Measurements from ENCODE around the gene PRPF40A.
"Not testable (repeated sequence)": the region's sequence is repeated elsewhere in the genome, so short reads cannot be mapped to it uniquely, and the experiment has no call there.

The PRPF40A gene

DNA sequence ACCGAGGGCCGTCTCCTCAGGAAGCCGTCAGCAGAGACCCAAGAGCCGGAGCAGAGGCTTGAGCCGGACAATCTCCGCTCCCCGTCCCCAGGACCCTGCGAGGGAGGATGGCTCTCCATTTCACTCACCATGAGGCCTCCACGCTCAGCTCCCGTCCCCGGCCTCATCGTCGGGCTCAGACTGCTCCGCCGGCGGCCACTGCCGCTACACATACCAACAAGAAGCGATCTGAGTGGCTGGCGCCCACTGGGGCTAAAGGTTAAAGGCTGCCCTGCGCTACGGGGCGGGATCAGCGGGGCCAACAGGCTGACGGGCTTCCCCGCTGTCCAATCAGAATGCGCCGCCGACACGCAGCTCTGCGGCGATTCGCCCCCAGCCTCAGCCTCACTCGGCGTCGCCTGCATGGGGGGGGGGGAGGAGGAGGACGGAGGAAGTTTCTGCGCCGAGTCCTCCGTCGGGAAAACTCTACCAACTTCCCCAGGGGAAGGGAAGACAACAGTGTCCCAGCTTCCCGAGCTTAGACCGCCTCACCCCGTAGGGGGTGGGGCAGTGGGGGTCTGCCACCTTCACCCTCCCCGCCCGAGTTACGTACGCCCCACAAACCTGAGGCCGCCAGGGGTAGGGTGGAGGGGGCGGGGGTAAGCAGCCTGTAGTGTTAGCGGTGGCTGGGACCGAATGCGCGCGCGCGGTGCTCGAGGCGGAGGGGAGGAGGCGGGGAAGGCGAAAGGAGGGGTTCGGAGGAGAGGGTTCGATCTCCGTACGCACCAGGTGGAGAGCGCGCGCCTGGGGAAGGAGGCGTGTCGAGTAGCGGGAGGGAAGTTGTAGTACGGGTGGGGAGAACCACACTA lies at the start of gene PRPF40A:
Gene PRPF40A (minus strand): TSS at position 234 of the 848 bp plus-strand sequence. CDS start 22 bp downstream, at position 212.
- Histone ChIP-seq H3K9ac (ENCODE audit: insufficient read length) (peak within 1 kb of the TSS; percentile 95), H3K27ac (peak within 1 kb of the TSS; percentile 94), H3K36me3 (ENCODE audit: insufficient read depth, low read length) (peaks cover 50% of the 10 kb centered on the region), H3K9me3 (ENCODE audit: low read depth, low read length) (no peaks in the 10 kb centered on the region), H3K4me3 (peak within 1 kb of the TSS; percentile 98)
- DNase-seq (ENCODE audit: low read depth, low spot score) = peak; percentile 83
- peak; percentile 95 for TF ChIP-seq POLR2AphosphoS5 (IDR thresholded peaks at IDR 0.05; ENCODE audit: borderline replicate concordance, low read depth, low read length)
- TF ChIP-seq EZH2 (IDR thresholded peaks at IDR 0.05) = no peak
- peak; percentile 48 for TF ChIP-seq FOXP2 (optimal IDR thresholded peaks at IDR 0.05; ENCODE audit: control extremely low read depth, extremely low read length, insufficient read depth)

DNA sequence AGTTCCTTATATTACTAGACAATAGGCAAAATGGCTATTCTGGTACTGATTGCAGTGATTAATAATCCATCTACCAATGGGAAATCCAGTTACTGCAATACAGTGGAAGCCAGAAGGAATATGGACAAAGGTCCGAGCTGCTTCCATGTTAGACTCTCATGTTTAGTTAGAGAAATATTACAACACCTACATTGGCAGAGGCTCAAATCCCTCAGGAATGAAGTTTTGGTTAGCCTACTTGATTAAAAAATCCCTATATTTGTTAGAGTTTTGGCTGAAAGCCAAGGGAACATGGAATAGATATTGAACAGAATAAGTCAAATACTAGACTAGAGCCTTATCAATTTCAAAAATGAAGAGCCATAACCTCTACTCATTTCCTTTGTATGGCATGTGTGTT lies 49.7 kb upstream of the PRPF40A start:
- H3K36me3 ChIP-seq (ENCODE audit: insufficient read depth, low read length) = peaks cover 12% of the 10 kb centered on the region
- no peaks in the 10 kb centered on the region for H3K9me3 ChIP-seq (ENCODE audit: low read depth, low read length)
- no peak overlapping the region for H3K27ac ChIP-seq
- H3K9ac ChIP-seq (ENCODE audit: insufficient read length) = no peak overlapping the region
- no peak for TF ChIP-seq EZH2 (IDR thresholded peaks at IDR 0.05)
- no peak for TF ChIP-seq POLR2AphosphoS5 (IDR thresholded peaks at IDR 0.05; ENCODE audit: borderline replicate concordance, low read depth, low read length)
- no peak for TF ChIP-seq FOXP2 (optimal IDR thresholded peaks at IDR 0.05; ENCODE audit: control extremely low read depth, extremely low read length, insufficient read depth)
- H3K4me3 ChIP-seq = no peak overlapping the region
- no peak for DNase-seq (ENCODE audit: low read depth, low spot score)

DNA sequence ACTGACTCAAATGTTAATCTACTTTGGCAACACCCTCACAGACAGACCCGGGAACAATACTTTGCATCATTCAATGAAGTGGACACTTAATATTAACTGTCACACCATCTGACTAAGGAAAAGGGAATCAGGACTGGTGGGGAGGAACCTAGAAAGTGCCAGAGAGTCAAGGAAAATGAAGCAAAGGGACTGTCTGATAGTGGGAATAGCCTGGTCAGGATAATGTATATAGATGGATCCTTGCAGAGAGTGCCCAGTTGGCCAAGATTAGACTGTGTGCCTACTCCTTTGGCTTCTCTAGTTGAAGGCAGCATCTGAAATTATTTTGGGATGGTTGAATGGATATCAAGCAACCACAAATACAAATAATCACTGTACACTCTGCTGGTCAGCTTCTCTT lies 46.4 kb upstream of the PRPF40A start:
- H3K9ac ChIP-seq (ENCODE audit: insufficient read length) = no peak overlapping the region
- H3K36me3 ChIP-seq (ENCODE audit: insufficient read depth, low read length) = peaks cover 33% of the 10 kb centered on the region
- no peak for DNase-seq (ENCODE audit: low read depth, low spot score)
- TF ChIP-seq POLR2AphosphoS5 (IDR thresholded peaks at IDR 0.05; ENCODE audit: borderline replicate concordance, low read depth, low read length) (no peak), EZH2 (IDR thresholded peaks at IDR 0.05) (no peak), FOXP2 (optimal IDR thresholded peaks at IDR 0.05; ENCODE audit: control extremely low read depth, extremely low read length, insufficient read depth) (no peak)
- H3K4me3 ChIP-seq = no peak overlapping the region
- H3K27ac ChIP-seq = no peak overlapping the region
- H3K9me3 ChIP-seq (ENCODE audit: low read depth, low read length) = no peaks in the 10 kb centered on the region

DNA sequence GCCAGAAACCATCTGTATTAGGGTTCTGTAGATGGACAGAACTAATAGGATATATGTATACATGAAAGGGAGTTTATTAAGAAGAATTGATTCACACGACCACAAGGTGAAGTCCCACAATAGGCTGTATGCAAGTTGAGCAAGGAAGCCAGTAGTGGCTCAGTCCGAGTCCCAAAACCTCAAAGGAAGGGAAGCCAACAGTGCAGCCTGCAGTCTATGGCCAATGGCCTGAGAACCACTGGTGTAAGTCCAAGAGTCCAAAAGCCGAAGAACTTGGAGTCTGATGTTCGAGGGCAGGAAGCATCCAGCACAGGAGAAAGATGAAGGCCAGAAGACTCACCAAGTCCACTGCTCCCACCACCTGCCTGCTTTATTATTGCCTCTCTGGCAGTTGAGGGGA lies 45.9 kb upstream of the PRPF40A start:
- peaks cover 38% of the 10 kb centered on the region for H3K36me3 ChIP-seq (ENCODE audit: insufficient read depth, low read length)
- H3K4me3 ChIP-seq; H3K27ac ChIP-seq; DNase-seq (ENCODE audit: low read depth, low spot score); H3K9ac ChIP-seq (ENCODE audit: insufficient read length); H3K9me3 ChIP-seq (ENCODE audit: low read depth, low read length): not testable (repeated sequence)

DNA sequence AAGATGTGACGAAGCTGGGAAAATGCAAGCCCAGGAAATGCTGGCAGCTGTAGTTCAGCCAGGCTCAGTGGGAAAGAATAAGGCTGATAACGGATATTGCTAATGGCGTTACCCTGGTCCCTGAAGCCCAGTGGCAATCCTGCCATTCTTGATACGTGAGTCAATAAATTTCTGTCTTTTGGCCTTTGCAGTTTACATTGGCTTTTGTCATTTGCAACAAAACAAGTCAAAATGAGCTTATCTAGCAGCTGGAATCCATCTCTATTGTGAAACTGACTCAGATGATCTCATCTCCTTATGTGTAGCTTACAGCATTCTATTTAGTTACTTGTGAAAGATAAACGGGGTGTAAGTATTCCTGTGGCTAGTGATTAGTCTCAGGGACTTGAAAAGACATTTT lies 44.9 kb upstream of the PRPF40A start:
- no peak for DNase-seq (ENCODE audit: low read depth, low spot score)
- Histone ChIP-seq H3K4me3 (no peak overlapping the region), H3K9me3 (ENCODE audit: low read depth, low read length) (no peaks in the 10 kb centered on the region), H3K36me3 (ENCODE audit: insufficient read depth, low read length) (peaks cover 44% of the 10 kb centered on the region), H3K9ac (ENCODE audit: insufficient read length) (no peak overlapping the region), H3K27ac (no peak overlapping the region)
- TF ChIP-seq POLR2AphosphoS5 (IDR thresholded peaks at IDR 0.05; ENCODE audit: borderline replicate concordance, low read depth, low read length) (no peak), FOXP2 (optimal IDR thresholded peaks at IDR 0.05; ENCODE audit: control extremely low read depth, extremely low read length, insufficient read depth) (no peak), EZH2 (IDR thresholded peaks at IDR 0.05) (no peak)

DNA sequence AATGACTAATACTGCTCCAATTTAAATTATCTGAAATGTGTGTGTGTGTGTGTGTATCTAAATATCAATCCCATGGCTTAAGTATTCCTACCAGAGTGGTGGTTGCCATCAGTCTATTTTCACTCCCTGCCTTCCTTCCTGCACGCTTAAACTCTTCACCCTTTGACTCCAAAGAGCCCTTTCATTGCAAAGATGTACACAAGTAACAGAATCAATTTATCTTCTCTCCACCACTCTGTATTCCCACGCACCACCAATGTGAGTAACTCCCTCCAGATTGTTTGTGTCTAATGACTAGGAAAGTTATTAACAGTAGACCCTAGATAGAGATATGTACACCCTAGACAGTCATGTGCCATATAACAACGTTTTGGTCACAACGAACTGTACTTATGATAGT lies 44.0 kb upstream of the PRPF40A start:
- no peak overlapping the region for H3K9ac ChIP-seq (ENCODE audit: insufficient read length)
- H3K4me3 ChIP-seq = no peak overlapping the region
- no peaks in the 10 kb centered on the region for H3K9me3 ChIP-seq (ENCODE audit: low read depth, low read length)
- H3K27ac ChIP-seq = no peak overlapping the region
- DNase-seq (ENCODE audit: low read depth, low spot score) = no peak
- peaks cover 53% of the 10 kb centered on the region for H3K36me3 ChIP-seq (ENCODE audit: insufficient read depth, low read length)
- no peak for TF ChIP-seq FOXP2 (optimal IDR thresholded peaks at IDR 0.05; ENCODE audit: control extremely low read depth, extremely low read length, insufficient read depth)
- TF ChIP-seq EZH2 (IDR thresholded peaks at IDR 0.05) = no peak
- no peak for TF ChIP-seq POLR2AphosphoS5 (IDR thresholded peaks at IDR 0.05; ENCODE audit: borderline replicate concordance, low read depth, low read length)

DNA sequence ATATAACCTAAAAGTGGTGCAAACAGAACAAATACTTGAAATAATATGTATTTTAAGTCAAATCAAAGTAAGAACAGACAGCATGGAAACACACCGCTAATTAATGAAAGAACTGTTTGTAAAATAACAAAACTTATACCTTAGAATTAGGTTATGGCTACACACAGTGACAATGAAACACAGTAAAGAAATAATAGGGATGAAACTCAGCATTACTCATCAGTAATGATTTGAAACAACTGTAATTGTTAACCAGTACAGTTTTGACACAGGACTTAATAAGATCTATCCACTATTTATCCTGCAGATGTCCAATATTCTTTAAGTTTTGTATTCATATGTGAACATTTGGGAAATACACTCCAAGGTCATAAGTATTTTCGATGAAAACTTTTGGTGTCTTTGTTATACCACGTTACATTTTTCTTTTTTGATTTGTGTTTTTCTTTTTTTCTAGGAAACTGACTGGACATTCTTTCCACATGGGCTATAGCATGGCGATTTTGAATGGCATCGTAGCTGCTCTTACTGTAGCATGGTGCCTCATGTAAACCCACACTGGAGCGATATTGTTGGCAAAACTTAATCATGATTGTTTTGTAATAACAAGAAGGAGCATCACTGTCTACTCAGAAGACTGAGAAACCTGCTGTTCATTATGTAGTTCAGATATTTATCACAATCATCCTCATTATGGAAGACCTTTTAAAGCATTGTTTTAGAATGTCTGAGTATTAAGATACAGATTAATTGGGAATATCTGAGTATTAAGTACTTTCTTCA lies 42.2 kb upstream of the PRPF40A start:
- H3K9ac ChIP-seq (ENCODE audit: insufficient read length) = no peak overlapping the region
- H3K36me3 ChIP-seq (ENCODE audit: insufficient read depth, low read length) = peaks cover 66% of the 10 kb centered on the region
- DNase-seq (ENCODE audit: low read depth, low spot score) = no peak
- no peak overlapping the region for H3K4me3 ChIP-seq
- TF ChIP-seq EZH2 (IDR thresholded peaks at IDR 0.05) (no peak), FOXP2 (optimal IDR thresholded peaks at IDR 0.05; ENCODE audit: control extremely low read depth, extremely low read length, insufficient read depth) (no peak), POLR2AphosphoS5 (IDR thresholded peaks at IDR 0.05; ENCODE audit: borderline replicate concordance, low read depth, low read length) (no peak)
- H3K9me3 ChIP-seq (ENCODE audit: low read depth, low read length) = no peaks in the 10 kb centered on the region
- H3K27ac ChIP-seq = no peak overlapping the region

DNA sequence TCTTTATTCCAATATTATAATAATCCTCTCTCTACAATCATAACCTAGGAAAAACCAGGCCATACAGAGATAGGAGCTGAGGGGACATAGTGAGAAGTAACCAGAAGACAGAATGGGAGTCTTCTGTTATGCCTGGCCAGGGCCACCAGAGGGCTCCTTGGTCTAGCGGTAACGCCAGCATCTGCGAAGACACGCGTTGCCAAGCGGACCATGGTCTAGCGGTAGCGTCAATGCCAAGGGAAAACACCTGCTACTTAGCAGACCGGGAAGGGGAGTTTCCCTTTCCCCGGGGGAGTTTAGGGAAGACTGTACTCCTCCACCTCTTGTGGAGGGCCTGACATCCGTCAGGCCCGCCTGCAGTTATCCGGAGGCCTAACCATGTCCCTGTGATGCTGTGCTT lies 37.8 kb upstream of the PRPF40A start:
- no peak overlapping the region for H3K4me3 ChIP-seq
- TF ChIP-seq FOXP2 (optimal IDR thresholded peaks at IDR 0.05; ENCODE audit: control extremely low read depth, extremely low read length, insufficient read depth) (no peak), EZH2 (IDR thresholded peaks at IDR 0.05) (no peak), POLR2AphosphoS5 (IDR thresholded peaks at IDR 0.05; ENCODE audit: borderline replicate concordance, low read depth, low read length) (no peak)
- no peak overlapping the region for H3K27ac ChIP-seq
- H3K36me3 ChIP-seq (ENCODE audit: insufficient read depth, low read length) = peaks cover 73% of the 10 kb centered on the region
- no peak for DNase-seq (ENCODE audit: low read depth, low spot score)
- no peak overlapping the region for H3K9ac ChIP-seq (ENCODE audit: insufficient read length)
- no peaks in the 10 kb centered on the region for H3K9me3 ChIP-seq (ENCODE audit: low read depth, low read length)

DNA sequence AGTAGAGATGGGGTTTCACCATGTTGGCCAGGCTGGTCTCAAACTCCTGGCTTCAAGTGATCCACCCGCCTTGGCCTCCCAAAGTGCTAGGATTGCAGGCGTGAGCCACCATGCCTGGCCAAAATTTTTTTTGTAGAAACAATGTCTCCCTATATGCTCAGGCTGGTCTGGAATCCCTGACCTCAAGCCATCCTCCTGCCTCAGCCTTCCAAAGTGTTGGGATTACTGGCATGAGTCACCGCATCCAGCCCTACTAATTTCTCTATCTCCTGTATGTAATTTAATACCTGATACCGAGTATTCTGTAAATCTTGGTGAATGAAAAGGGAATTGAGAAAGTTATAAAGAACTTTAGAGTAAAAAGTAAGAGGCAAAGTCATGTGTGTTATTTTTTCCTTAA lies 30.5 kb upstream of the PRPF40A start:
- H3K9ac ChIP-seq (ENCODE audit: insufficient read length); H3K27ac ChIP-seq; DNase-seq (ENCODE audit: low read depth, low spot score); H3K4me3 ChIP-seq; H3K9me3 ChIP-seq (ENCODE audit: low read depth, low read length): not testable (repeated sequence)
- peaks cover 62% of the 10 kb centered on the region for H3K36me3 ChIP-seq (ENCODE audit: insufficient read depth, low read length)
